Measurements from ENCODE around the gene EIF2B2.
"Not testable (repeated sequence)": the region's sequence is repeated elsewhere in the genome, so short reads cannot be mapped to it uniquely, and the experiment has no call there.

The EIF2B2 gene

GRCh38 chr14:74995781-74996180 is 6.9 kb upstream of the EIF2B2 start:
- DNase-seq = not testable (repeated sequence)

- no peak for DNase-seq
These were observed 1.5 kb upstream of the EIF2B2 start for GRCh38 chr14:75001261-75001660.

DNA sequence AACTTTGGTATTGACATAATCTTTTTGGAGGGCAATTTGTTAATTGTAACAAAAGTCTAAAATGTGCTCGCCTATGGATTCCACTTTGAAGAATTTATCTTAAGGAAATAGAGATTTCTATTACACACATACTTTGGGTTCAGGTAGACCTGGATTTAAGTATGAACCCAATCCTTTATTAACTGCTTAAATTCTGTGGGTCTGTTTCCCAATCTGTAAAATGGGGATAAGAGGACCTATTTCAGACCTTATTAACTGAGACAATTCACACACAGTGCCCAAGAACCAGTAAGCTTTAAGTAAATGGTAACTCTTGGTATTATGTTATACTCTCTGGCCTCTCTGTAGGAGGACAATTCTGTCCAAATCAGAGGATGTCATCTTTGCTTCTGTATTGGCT is 822 bp upstream of the EIF2B2 start:
- no peak for DNase-seq

- DNase-seq = no peak
These were observed 718 bp downstream of the EIF2B2 start for GRCh38 chr14:75003250-75004027.

- no peak for DNase-seq
These were observed 2.6 kb downstream of the EIF2B2 start for GRCh38 chr14:75005357-75005756.

- no peak for DNase-seq
These were observed 6.5 kb downstream of the EIF2B2 start for GRCh38 chr14:75009176-75009575.

GRCh38 chr14:75010472-75011093 is 7.9 kb downstream of the EIF2B2 start:
- no peak for DNase-seq

DNA sequence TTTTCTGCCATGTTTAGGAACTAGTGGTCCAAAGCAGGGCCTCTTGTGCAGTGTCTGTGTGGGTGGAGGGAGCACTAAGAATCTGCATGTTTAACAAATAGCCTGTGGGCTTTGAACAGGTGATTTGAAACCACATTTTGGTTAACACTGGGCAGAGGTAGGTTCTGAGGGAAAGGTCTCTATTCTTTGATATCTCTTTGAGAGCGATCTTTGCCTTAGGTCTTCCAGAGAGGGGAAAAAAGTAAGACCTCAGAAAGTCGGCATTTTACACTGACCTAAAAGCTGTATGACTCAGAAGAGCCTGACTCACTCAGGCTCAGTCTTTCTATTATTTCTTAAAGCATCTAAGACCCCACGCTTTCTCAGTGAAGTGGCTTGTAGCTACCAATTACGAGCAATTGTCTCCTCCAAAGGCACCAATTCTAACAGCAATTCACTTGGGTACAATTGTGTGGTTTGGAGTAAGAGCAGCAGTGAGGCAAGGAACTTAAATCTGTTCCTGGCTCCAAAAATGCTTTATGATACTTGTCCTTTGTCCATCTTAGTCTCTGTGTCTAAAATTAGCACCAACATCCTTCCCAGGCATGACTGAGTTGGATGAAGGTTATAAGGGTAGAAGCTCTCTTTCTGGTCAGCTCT is 8.8 kb downstream of the EIF2B2 start:
- DNase-seq = no peak

- DNase-seq = no peak
These were observed 10.6 kb downstream of the EIF2B2 start for GRCh38 chr14:75013290-75013689.

DNA sequence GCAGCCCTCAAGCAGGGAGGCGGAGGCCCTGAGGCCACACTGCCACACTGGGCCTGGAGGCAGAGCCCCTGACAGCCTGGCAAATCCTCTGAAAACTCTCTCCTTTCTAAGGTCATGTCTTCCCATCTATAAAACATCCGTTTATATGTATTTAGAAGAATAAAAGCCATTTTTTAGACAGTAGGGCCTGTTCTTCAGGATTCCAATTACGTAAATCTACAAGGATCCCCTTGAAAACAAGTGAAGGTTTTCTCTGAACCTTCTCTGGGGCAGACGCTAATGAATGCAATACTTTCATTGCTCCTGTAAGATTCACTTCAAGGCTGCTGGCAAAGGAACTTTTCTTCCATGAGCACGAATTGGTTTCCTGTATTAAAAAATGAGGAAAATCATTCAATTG is 12.8 kb downstream of the EIF2B2 start:
- no peak for DNase-seq

- no peak for DNase-seq
These were observed 14.1 kb downstream of the EIF2B2 start for GRCh38 chr14:75016815-75017214.

GRCh38 chr14:75018694-75019093 is 16.0 kb downstream of the EIF2B2 start:
- DNase-seq = no peak

DNA sequence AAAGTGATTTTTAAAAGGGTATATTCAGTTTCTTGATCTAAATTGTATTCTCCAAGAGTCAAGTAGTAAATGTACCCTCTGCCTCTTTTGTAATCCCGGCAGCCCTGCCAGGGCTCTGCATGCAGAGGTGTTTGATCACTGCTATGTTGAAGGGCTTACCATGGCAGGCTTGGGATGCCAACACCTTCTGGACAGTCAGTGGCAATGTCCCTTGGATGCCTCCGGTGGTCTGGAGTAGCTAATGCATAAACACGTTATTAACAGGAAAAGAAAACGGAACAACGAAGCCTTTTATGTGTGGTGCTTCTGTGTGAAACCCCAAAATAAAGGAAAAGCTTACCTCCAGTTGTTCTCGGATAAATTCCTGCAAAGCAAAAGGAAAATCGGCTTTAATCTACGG is 19.9 kb downstream of the EIF2B2 start:
- peak; percentile 10 for DNase-seq

DNA sequence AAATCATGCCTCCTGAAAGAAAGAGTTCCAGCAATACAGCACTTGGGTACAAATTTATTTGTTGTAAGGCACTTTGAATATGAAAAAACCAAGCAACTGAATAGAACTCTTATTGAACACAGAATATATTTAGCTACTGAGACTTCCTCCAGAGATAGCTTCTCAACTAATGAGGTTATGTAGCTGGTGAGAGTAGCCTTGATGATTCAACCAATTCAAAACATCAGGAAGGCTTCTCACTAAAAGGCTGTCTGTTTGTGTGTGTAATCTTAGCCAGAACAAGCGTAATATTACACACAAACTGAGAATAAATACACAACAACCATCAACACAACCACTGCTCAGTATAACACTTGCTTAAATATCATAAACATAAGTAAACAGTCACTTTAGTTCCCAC is 20.4 kb downstream of the EIF2B2 start:
- no peak for DNase-seq

DNA sequence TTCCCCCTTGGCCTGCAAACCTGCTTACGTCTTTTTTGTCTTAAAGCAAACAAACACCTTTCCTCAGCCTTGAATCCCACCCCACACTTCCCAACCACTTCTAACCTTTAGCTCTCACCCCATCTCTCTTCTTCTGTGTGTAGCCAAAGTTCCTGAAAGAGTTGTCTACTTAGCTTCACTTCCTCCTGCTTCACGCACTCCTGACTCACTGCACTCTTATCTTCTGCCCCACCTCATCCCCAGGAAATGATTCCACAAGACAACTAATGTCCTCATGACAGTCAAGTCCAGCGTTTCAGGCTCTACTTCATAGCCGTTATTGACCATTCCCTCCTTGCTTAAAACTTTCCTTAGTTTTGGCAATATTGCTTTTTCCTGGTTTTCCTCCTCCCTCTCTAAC is 22.4 kb downstream of the EIF2B2 start:
- no peak for DNase-seq

DNA sequence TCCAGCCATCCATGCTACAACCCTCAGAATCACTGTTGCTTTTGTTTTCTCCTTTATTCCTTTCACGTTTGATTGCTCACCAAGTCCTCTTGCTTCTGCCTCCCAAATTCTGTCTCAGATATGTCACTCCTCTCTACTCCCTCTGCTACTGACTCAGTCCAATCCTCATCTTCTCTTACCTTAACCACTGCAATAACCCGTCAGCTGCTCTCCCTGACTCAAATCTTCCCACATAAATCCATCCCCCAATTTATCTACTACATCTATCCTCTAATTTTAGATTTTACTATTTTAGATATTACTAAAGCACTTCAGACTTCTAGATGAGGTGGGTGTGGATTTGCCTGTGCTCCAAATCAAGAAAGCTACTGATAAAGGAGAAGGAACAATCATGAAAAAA is 23.2 kb downstream of the EIF2B2 start:
- no peak for DNase-seq

DNA sequence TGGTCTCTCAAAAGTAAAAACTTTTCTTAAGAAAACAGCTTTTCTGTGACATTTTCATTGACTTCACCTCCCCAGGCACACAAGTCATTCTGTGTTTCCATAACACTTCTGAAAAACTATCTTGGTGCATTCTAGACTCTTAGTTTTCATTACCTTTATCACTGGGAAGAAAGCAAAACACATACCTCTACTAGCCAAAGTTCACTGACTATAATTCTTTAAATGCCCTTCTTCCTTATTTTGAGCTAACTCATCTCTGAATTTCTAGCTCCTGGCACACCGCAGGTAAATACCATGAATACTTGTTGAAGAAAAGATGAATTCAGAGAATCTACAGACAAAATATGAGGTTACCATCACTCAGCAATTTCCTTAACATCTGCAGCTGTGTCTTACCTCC is 27.4 kb downstream of the EIF2B2 start:
- DNase-seq = no peak

GRCh38 chr14:75032939-75033338 is 30.2 kb downstream of the EIF2B2 start:
- DNase-seq = no peak

DNA sequence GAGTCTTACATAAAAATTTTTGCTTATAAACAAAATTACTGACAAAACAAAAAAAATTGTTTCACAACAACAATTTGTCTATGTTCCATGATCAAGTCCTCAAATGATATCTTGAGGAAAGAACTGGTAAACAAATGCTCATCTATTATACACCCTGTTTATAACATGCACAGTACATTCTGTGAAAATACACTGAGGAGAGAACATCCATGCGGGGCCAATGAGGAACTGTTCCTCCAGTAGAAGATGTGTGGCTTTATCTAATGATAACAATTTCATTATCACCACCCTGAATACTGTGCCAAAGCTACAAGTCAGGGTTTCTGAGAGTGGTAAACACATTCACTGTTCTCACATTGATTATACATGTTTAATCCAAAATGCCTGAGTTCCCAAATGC is 37.8 kb downstream of the EIF2B2 start:
- no peak for DNase-seq

GRCh38 chr14:75040959-75041358 is 38.2 kb downstream of the EIF2B2 start:
- DNase-seq = no peak

- DNase-seq = no peak
These were observed 38.9 kb downstream of the EIF2B2 start for GRCh38 chr14:75041613-75042012.

DNA sequence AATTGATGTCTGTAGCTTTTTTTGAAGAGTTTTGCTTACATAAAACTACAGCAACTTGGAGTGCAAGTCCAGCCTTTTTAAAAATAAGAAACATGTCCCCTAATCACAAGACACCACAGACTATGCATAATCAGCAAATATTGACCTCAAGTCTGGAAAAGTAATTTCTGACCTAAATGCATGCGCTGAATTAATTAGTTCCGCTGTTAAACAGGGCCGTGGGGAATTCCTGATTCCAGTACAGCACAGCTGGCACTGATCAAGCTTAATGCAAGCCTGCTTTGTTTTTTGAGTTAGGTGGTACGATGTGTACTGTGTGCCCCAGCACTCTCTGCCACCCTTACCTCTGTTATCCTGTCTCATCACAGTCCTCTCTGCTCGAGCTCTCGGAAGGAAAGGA is 39.3 kb downstream of the EIF2B2 start:
- no peak for DNase-seq

GRCh38 chr14:75044322-75044721 is 41.6 kb downstream of the EIF2B2 start:
- no peak for DNase-seq

- DNase-seq = no peak
These were observed 42.0 kb downstream of the EIF2B2 start for GRCh38 chr14:75044752-75045151.

Data from CD4-positive, alpha-beta T cell treated with Interleukin-6 for 4 hours (primary cell).